ENCODE measurements around the gene POLG2. TPM values are rescaled to one million over a fixed set of nuclear protein-coding genes. Genes with fewer than 3 reads are reported as not detected.

The POLG2 gene
- total and polyA plus RNA-seq, 9 of the 15 experiments (the other 6 are each of a cell fraction or from before 2014, with no cell fraction given), result 13.4 to 44.8 (median 37.0) TPM

GRCh38 chr17:64459284-64459747 is 37.5 kb downstream of the POLG2 start:
- peak; percentile 43 for ATAC-seq
- no peaks in the 10 kb centered on the region for H3K27me3 ChIP-seq (ENCODE audit: control insufficient read depth in 2 of 2, insufficient read depth in 2 of 2, low read length in 2 of 2)
- intact Hi-C loops (cut with micrococcal nuclease), result no loop called here
- no peak overlapping the region for H3K9ac ChIP-seq (ENCODE audit: insufficient read depth in 1 of 2, low read depth in 2 of 2, low read length in 2 of 2)
- CTCF ChIA-PET (ENCODE audit: low intra/inter-chr PET ratio), result no interaction called here
- H3K4me2 ChIP-seq (ENCODE audit: insufficient read depth, low read length), result no peak overlapping the region
- H3K9me1 ChIP-seq (ENCODE audit: control insufficient read depth, insufficient read depth, low read length), result no peaks in the 10 kb centered on the region
- TF ChIP-seq ESRRA (IDR thresholded peaks at IDR 0.05; ENCODE audit: borderline replicate concordance, low read depth) (peak; percentile 71; the same call in 1 of the 2 replicates), RBM25 (IDR thresholded peaks at IDR 0.05; ENCODE audit: low read depth, low read length, severe bottlenecking) (peak; percentile 34), BCOR (IDR thresholded peaks at IDR 0.05) (0 out of 2 replicates have a peak, but pooled peaks have one; percentile 26), ZNF592 (IDR thresholded peaks at IDR 0.05) (no peak)
- POLR2A ChIA-PET, result interaction anchor here (1.2 to 3.4 kb wide), 4 partner anchors 10 to 46 kb away, joined by 3 to 11 read pairs (median 6); partner anchors contain the start of genes DDX5 and MILR1
- no peak for FAIRE-seq
- H2AFZ ChIP-seq (ENCODE audit: low read depth, low read length), result no peak overlapping the region
- H3K27ac ChIP-seq (ENCODE audit: extremely low read depth, low read depth, low read length), result no peak overlapping the region
- H3K9me3 ChIP-seq (replicated peaks; ENCODE audit: control insufficient read depth, insufficient read depth, low read depth, low read length), result no peaks in the 10 kb centered on the region
- no peak overlapping the region for H3K4me3 ChIP-seq
- H4K20me1 ChIP-seq (replicated peaks; ENCODE audit: control insufficient read depth, insufficient read depth, low read length), result no peaks in the 10 kb centered on the region
- H3K79me2 ChIP-seq (ENCODE audit: control insufficient read depth, insufficient read depth, low read length), result no peaks in the 10 kb centered on the region
- no TSS peak for BruUV-seq (replicated peaks)
- in situ Hi-C loops (cut with MboI), result no loop called here
- WGBS (ENCODE audit: insufficient coverage, low coverage, missing lambda C conversion rate), result 57% methylated on average over 6 of the region's 6 CpGs
- no peaks in the 10 kb centered on the region for H3K4me1 ChIP-seq (replicated peaks in 1 of 2; ENCODE audit: control insufficient read depth in 2 of 2, insufficient read depth in 2 of 2, low read length in 2 of 2)
- no peaks in the 10 kb centered on the region for H3K36me3 ChIP-seq (ENCODE audit: control insufficient read depth, insufficient read depth, low read length)
- no peak for DNase-seq (ENCODE audit: extremely low read depth in 1 of 4, low spot score in 3 of 4)
